ENCODE measurements around the gene CIB1.
"Not testable (repeated sequence)": the region's sequence is repeated elsewhere in the genome, so short reads cannot be mapped to it uniquely, and the experiment has no call there.

GRCh38 chr15:90260731-90261130 lies 27.0 kb upstream of the CIB1 start:
- TF ChIP-seq CTCF, POLR2A (IDR thresholded peaks at IDR 0.05): not testable (repeated sequence)

Data from uterus (tissue), 2 donors.